Glomerular visceral epithelial cell (primary cell): ENCODE results near the gene ZDHHC14.

Source experiments
- DNase-seq: peaks from one replicate; pipeline ENCODE4 v3.0.0-alpha.2; 2016; ENCODE audit errors: extremely low spot score

The ZDHHC14 gene

GRCh38 chr6:157491571-157492232 is 110.7 kb downstream of the ZDHHC14 start:
- DNase-seq: no peak

GRCh38 chr6:157492249-157492648 is 111.3 kb downstream of the ZDHHC14 start:
- no peak for DNase-seq

GRCh38 chr6:157492741-157493140 is 111.8 kb downstream of the ZDHHC14 start:
- DNase-seq: no peak

- DNase-seq: no peak
These were observed 112.2 kb downstream of the ZDHHC14 start for GRCh38 chr6:157493173-157493572.

- DNase-seq: no peak
These were observed 112.6 kb downstream of the ZDHHC14 start for GRCh38 chr6:157493576-157493975.

- no peak for DNase-seq
These were observed 113.2 kb downstream of the ZDHHC14 start for GRCh38 chr6:157494132-157494710.

GRCh38 chr6:157496534-157497095 is 115.6 kb downstream of the ZDHHC14 start:
- DNase-seq: no peak

GRCh38 chr6:157497579-157497978 is 116.6 kb downstream of the ZDHHC14 start:
- DNase-seq: no peak

- no peak for DNase-seq
These were observed 117.8 kb downstream of the ZDHHC14 start for GRCh38 chr6:157498817-157499216.

- DNase-seq: no peak
These were observed 119.0 kb downstream of the ZDHHC14 start for GRCh38 chr6:157500022-157500421.

- no peak for DNase-seq
These were observed 122.2 kb downstream of the ZDHHC14 start for GRCh38 chr6:157503018-157503747.

GRCh38 chr6:157505912-157506491 is 125.0 kb downstream of the ZDHHC14 start:
- no peak for DNase-seq

- DNase-seq: no peak
These were observed 129.6 kb downstream of the ZDHHC14 start for GRCh38 chr6:157510323-157511188.

GRCh38 chr6:157511682-157512381 is 130.8 kb downstream of the ZDHHC14 start:
- DNase-seq: no peak

- DNase-seq: no peak
These were observed 131.3 kb downstream of the ZDHHC14 start for GRCh38 chr6:157512382-157512682.

GRCh38 chr6:157513004-157513603 is 132.1 kb downstream of the ZDHHC14 start:
- DNase-seq: no peak

GRCh38 chr6:157513619-157514485 is 132.9 kb downstream of the ZDHHC14 start:
- DNase-seq: no peak

GRCh38 chr6:157514659-157515496 is 133.9 kb downstream of the ZDHHC14 start:
- peak; percentile 84 for DNase-seq
